ENCODE results near the gene CNOT9.
"Not testable (repeated sequence)": the region's sequence is repeated elsewhere in the genome, so short reads cannot be mapped to it uniquely, and the experiment has no call there.

CNOT9 gene, protein sequence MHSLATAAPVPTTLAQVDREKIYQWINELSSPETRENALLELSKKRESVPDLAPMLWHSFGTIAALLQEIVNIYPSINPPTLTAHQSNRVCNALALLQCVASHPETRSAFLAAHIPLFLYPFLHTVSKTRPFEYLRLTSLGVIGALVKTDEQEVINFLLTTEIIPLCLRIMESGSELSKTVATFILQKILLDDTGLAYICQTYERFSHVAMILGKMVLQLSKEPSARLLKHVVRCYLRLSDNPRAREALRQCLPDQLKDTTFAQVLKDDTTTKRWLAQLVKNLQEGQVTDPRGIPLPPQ

DNA sequence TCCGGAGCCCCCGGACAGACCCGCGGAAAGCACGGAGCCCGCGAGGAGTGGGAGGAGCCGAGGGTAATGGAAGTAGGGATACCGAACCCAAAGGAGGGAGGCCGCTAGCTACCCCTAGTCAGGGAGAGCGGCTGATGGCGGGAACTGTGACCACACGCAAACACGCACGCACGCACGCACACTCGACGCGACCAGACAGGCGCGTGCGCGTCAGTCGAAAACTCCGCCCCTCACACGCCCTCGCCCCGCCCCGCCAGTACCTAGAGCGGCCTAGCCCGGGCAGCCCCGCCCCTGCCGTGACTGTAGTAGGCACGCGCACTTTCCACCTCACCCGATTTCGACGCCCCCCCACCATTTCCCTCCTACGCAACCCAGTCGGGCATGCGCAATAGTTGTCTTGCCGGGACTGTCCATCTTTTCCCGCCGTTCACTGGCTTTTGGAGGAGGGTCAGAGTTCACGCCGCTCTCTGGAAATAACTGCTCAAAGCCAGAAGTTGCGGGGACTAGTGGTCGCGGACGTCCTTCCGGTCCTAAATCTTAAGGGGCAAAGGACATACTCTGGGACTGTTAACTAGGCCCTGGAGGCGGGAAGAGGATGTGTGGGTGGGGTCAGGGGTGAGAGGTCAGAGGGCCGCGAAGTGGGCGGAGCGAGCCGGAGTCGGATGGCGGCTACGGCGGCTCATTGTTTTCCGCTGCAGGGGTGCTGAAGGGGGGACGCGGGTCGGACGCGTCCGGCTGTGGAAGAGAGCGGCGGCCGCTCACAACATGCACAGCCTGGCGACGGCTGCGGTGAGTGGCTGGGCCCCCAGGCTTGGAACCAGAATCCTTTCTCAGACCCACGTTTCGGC is at the start of gene CNOT9, which contains the start of gene USP37:
TSS of gene CNOT9 (plus strand) at position 650 of the 848 bp plus-strand sequence. CDS start at position 766, 116 bp downstream.
TSS of gene USP37 (minus strand) at position 162 of the 848 bp plus-strand sequence. CDS start 9,698 bp downstream, outside the sequence.
- peak; percentile 100 for DNase-seq

- DNase-seq: no peak
These were observed 49.8 kb upstream of the CNOT9 start for GRCh38 chr2:218518876-218519275.

GRCh38 chr2:218523651-218524050 is 45.0 kb upstream of the CNOT9 start:
- DNase-seq: no peak

DNA sequence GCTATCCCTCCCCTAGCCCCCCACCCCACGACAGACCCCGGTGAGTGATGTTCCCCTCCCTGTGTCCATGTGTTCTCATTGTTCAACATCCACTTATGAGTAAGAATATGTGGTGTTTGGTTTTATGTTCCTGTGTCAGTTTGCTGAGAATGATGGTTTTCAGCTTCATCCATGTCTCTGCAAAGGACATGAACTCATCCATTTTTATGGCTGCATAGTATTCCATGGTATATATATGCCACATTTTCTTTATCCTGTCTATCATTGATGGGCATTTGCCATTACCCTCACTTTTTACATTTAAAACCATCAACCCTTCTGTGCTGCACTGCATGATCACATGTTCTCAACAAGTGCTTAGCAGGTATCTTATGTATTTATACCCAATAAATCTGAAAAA is 40.2 kb upstream of the CNOT9 start:
- not testable (repeated sequence) for DNase-seq

GRCh38 chr2:218529990-218530389 is 38.6 kb upstream of the CNOT9 start:
- DNase-seq: no peak

DNA sequence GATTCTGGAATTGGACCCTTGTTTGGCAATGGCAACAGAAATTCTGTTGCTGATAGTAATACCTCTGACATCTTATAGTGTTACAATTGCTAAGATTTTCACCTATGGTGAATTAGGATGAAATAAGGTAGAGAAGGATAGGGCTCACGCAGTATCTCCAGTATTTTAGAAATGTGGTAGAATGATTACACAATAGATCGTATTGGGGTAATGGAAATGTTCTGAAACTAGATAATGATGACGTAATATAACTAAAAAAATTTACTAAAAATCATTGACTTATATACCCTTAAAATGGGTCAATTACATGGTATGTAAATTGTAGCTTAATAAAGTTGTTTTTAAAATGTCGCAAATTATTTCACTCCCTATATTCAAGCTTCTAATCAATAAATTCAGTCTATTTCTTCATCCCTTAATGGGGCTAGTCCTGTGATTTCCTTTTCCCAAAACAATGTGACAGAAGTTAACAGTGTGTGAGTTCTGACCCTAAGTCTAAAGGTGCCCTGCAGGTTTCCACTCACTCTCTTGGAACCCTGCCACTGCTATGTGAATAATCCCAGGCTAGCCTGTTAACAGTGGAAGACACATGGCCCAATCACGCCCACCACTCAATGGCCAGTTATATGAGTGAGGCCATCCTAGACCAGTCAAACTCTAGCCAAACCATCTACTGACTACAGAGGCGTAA is 31.7 kb upstream of the CNOT9 start:
- no peak for DNase-seq

GRCh38 chr2:218540015-218540414 is 28.6 kb upstream of the CNOT9 start:
- DNase-seq: no peak

DNA sequence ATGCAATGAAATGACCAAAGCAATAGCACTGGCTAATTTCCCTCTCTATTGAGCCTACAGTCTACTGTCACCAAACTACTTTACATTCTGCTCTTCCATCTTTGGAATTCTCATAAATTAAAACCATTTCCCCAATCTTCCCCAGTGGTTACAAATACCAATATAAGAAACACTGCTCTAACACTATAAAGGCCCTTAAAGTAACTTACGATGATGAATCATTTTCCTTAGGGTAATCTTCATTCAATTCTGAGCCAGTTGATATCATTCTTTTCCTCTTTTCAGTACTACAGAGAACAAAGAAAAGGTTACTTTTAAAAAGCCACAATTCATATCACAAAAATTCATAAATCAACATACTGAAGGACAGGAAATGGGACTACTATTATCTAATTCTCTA is 22.6 kb upstream of the CNOT9 start:
- DNase-seq: no peak

DNA sequence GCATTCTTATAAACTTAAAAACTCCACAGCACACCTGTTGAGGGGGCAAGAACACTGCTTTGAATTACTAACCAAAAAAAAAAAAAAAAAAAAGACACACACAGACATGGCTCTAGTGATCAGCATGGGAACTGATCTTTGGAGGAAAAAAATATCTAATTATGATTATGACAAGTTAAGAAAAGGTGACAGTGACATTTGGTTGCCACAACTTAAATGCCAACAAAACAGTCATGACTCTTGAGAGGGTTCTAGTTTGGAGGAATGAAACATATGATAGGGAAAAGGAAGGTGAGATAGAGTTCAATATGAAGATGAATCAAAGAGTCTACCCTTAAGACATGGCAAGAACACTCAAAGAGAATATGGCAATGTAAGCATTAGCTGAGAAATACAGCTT is 21.1 kb upstream of the CNOT9 start:
- DNase-seq: no peak

GRCh38 chr2:218547978-218548377 is 20.7 kb upstream of the CNOT9 start:
- DNase-seq: no peak

GRCh38 chr2:218554225-218554624 is 14.4 kb upstream of the CNOT9 start:
- not testable (repeated sequence) for DNase-seq

DNA sequence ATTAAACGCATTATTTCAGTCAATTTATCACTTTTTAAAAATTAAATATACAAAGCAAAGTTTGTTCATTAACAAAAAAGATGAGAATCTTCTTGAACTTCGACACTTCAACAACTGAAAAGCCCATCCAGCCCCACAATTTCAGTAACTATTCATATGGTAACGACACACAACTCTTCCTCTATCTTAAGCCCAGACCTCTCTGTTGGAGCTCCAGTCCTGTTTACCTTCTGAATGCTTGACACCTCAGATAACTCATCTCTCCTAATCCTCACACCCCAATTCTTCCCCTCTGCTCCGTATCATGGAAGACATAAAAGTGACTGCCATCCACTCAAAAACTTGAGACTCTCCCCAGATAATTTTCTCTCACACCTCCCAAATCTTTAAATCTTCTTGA is 13.1 kb upstream of the CNOT9 start:
- no peak for DNase-seq

DNA sequence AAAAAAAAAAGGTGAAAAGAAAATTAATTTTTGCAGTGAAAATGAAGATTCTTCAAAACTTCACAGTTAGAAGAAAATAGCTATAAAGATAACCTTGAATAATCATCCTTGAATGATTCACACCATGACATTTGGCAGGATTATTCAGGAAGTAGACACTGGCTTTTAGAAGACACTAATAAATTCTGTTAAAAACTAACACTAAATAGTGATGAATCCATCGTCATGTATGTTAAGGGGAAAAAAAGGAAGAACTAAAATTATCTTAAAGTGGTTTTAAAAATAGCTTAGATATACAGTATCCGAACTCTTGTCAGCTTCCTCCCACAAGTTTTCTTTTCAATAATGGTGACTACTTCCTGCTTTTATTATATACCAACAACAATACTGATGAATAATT is 10.7 kb upstream of the CNOT9 start:
- DNase-seq: no peak

DNA sequence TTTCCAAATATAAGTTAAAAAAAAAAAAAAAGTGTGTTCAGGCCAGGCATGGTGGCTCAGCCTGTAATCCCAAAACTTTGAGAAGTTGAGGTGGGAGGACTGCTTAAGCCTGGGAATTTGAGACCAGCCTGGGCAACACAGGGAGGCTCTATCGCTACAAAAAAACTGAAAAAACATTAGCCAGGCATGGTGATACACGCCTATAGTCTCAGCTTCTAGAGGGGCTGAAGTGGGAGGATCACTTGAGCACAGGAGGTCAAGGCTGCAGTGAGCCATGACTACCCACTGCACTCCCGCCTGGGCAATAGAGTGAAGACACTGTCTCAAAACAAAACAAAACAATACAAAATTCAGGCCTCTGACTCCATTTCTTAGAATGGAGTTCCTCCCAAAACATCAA is 9.7 kb upstream of the CNOT9 start:
- DNase-seq: no peak

- DNase-seq: no peak
These were observed 4.6 kb upstream of the CNOT9 start for GRCh38 chr2:218564056-218564455.

DNA sequence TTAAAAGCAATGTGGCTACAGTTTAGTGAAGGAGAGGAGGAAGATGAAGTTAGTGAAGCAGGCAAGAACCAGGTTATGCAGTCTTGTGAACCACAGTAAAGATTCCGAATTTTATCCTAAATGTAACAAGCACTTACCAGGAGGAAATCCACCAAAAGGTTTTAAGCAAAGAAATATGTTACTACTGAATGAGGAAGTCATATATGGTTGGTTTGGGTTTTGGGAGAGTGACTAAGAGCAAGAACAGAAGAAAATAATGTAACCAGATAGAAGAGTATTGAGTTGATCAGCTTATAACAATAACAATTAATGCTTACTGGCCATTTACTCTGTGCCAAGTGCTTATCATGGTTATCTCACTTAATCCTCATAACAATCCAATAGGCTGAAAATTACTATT is 2.3 kb upstream of the CNOT9 start:
- DNase-seq: no peak

DNA sequence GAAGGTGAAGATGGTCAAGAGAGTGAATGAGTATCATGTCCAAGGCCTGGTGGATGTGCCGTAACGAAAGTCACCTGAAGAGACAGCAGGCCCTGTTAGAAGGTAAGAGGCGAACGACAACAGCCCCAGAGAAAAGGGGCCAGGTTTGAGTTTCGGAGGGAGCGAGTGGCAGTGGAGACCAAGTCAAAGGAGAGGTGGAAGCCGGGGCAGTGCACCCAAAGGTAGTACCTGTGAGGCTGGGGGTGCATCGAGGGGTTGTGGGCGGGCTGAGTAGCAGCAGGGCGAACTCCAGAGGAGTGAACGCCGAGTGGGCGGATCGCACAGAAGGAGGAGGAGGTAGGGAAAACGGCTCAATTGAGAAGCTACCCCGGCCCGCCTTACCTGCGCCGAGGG is 846 bp upstream of the CNOT9 start:
- DNase-seq: peak; percentile 62 to 75 (median 68)

- DNase-seq: peak in 1 of 4 experiments; percentile 27
These were observed 396 bp downstream of the CNOT9 start for GRCh38 chr2:218569038-218569431.

DNA sequence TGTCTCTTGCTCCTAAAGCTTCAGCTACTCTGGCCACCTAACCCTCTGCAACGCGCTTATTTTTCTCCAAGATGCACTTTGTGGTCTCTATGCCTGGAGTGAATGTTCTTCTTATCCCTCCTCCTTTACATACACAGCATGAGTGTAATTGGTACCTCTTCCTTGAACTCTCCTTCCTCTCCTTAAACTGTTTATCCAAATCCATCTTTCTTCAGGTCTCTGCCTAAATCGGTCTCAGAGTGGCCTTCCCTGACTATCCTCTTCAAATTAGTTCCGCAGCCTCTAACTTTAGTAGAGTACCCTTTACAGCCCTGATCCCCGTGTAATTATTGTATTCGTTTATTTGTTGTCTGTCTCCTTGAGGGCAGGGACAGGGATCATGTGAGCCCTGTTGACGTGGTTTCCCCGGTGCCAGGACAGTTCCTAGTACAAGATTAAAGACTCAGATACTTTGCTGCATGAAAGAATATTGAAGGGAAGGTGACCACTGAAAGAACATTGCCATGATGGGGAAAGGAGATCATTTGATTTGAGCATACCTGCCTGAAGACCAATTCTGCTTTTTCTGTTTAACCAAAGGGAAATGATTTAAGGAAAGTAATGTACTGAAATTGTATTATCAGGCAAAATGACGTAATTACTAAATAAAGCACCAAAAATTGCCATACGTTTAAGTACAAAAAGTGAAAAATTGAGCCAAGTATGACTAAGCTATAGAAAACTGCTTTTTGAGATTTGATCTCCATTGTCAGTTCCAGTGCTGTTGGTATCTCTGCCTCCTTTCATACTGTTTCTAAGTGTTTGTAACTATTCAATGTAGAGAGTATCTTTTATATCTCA is 1.2 kb downstream of the CNOT9 start:
- no peak for DNase-seq

DNA sequence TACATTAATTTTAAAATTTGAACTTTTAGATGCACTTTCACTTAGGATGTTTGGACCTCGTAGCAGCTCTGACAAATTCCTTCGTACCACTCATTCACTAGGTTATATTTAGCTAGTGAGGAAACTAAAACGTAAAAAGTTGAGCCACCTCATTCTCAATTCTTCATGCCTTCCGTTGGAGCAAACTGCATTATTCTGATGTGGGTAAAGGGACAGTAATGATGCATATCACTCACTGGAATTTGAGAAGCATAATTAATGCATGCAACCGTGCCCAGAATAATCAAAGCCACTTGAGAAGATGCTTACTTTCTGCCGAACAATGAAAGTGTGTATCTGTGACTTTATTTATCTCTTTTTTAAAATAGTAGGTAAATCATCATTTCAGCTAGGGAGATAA is 2.2 kb downstream of the CNOT9 start:
- no peak for DNase-seq

DNA sequence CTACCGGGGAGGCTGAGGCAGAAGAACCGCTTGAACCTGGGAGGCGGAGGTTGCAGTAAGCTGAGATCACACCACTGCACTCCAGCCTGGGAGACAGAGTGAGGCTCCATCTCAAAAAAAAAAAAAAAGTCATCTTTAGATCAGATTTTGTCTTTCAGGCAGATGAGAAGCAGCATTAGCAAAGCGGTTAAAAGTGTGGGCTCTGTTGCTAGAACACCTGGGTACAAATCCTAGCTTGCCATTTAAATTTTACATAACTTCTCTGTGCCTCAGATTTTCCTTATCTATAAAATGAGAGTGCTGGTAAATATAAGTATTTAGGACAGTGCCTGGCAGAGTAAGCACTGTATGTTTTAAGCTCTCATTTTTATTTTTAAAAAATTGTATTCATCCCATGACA is 8.2 kb downstream of the CNOT9 start:
- DNase-seq: no peak

DNA sequence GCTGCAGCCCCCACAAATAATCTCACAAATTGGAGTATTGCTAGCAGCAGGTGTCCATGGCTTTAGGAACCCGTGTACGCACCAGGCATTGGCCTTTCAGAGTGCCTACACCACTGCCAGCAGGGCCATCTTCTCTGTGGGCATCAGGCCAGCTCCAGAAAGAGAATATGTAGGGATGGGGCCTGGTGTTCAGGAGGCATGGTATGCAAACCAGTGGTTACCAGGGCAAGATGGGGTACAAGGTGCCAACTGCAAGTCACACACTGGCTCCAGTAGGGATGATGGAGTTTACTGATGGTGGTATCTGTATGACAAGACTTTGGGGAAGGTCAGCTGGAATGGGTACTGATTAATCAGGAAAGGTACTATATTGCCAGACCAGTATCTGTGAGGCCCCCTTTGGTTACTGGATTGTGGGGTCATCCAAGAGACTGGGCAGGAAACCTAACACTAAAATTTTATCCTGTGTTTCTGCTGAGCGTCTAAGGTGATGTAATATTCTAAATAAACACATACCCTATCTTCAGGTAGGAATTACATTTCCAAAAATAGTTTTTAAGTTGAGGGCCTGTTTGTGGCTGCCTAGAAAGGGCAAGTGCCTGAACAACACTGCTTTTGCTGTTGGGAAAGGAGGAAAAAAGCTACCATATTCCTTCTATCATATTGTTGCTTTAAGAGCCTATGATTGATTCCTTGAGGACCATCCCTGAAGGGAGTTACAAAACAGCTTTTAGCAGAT is 9.0 kb downstream of the CNOT9 start:
- no peak for DNase-seq
